Right kidney (tissue), 1 donor: ENCODE results near the gene REXO4.
"Not testable (repeated sequence)": the region's sequence is repeated elsewhere in the genome, so short reads cannot be mapped to it uniquely, and the experiment has no call there.

Source experiments
- DNase-seq: peaks from one replicate; pipeline ENCODE4 v3.0.0-alpha.2; 2016

The REXO4 gene

DNA sequence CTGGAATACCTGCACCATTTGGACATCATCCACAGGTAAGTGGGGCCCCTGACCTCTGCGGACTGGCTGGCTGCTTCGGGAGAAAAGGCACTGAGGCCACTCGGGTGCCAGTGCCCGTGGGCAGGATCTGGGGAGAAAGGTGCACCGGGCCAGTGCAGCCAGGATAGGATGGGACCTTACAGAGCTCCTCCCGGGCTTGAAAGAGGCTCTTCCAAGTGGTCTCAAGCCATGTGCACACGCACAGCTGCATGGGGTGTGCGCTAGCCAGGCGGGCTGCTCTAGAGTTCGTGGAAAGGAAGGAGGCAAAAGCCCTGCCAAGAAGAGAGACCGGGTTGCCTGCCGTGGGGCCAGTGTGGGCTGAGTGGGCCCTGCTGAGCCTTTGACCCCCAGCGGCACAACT is 28.2 kb downstream of the REXO4 start:
- DNase-seq: no peak

DNA sequence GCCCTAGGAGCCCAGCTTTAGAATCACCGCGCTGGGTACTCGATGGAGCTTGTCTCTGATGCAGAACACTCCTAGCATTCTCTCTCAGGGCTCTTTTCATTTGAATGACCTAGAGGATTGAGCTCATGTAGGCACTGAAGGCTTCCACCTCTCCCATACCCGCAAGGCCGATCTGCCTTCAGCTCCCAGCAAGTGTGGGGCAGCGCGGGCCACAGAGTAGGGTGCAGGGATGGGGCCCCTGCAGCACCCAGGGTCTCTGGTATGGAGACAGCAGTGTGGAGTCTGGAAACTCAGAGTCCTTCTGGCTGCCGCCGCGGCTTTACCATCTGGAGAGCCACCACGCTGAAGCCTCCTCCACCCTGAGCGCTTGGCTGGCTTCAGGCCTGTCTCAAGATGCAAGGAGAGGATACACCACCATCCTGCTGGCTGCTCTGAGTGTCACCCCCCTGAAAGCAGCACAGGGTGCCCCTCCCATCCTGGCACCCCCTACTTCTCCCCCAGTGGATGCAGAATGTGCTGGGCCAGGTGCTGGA is 28.7 kb downstream of the REXO4 start:
- no peak for DNase-seq

DNA sequence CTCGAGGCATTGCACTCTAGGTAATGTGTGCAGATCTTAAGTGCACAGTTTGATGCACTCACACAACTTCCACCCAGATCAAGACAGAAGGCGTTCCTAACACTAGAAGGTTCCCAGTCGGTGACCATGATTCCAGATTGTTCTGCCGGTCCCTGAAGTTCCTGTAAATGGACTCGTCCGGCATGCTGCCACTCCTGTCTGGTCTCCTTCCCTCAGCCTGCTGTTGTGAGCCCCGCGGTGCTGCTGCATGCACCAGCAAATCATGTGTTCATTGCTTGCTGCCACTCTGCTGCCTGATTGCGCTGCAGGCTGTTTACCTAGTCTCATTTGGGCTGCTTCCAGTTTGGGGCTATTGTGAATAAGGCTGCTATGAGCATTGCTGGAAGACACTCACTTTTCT is 30.1 kb downstream of the REXO4 start:
- no peak for DNase-seq

DNA sequence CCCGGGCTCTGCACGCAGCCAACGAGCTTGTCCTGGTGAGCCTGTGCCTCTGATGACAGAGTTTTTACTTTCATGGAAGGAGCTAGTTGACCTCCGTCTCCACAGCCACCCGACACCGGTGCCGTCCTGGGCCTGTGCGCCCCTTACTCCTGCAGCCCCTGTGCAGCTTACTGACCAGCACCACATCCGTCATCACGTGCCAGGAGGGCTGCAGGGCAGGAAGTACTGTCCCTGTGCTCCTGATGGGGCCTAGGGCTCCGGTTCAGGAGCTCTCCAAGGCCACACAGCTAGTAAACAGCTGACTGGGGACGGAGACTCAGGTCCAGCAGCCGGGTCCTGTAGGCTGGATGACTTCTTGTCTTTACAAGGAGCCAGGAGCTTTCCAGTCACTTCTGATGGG is 31.5 kb downstream of the REXO4 start:
- no peak for DNase-seq

DNA sequence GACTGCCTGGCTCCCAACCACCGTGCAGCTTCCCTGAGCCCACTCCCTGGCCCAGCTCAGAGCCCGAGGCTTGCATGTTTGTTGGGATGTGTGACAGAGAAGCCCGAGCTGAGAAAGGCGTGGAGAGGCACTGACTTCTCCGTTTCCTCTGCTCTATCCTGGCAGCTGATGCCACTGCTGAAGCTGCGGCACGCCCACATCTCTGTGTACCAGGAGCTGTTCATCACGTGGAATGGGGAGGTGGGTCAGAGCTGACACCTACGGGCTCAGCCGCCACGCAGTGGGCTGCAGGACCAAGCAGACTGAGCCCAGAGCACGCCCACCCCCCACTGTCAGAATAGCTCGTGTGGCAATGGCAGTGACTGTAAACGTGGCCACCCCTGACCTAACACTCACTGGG is 32.4 kb downstream of the REXO4 start:
- no peak for DNase-seq

DNA sequence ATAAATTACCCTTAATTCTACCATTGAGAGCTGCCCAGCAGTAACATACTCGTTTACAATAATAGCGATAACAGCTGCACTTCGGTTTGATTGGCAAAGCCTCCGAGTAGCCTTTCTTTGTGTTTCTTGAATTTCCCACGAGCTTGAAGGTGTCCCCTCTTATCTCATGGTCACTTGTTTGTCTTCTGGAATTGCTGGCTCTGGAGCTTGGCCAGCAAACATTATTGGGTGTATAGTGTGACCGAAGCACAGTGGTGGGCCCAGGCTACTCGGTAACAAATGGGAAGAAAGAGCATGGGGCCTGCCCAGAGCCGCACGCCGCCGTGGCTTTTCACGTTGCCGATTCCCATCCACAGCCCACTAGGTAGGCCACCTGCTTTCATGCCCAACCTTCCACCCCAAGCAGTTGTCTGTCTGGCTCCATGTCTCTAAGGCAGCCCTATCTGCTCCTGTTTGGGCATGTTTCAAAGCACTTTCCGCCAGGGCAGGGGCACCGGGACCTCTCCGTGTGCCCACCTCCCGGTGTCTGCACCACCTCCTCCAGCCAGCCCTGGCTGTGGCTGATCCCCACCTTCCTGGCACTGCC is 33.0 kb downstream of the REXO4 start:
- no peak for DNase-seq

DNA sequence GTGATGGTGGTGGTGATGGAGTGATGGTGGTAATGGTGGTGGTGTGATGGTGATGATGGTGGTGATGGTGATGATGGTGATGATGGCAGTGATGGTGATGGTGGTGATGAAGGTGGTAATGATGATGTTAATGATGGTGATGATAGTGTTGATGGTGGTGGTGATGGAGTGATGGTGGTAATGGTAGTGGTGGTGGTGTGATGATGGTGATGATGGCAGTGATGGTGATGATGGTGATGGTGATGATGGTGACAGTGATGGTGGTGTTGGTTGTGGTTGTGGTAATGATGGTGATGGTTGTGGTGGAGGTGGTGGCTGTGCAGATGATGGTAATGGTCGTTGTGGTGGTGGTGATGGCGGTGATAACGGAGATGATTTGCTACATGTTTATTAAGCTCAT is 34.4 kb downstream of the REXO4 start:
- no peak for DNase-seq

DNA sequence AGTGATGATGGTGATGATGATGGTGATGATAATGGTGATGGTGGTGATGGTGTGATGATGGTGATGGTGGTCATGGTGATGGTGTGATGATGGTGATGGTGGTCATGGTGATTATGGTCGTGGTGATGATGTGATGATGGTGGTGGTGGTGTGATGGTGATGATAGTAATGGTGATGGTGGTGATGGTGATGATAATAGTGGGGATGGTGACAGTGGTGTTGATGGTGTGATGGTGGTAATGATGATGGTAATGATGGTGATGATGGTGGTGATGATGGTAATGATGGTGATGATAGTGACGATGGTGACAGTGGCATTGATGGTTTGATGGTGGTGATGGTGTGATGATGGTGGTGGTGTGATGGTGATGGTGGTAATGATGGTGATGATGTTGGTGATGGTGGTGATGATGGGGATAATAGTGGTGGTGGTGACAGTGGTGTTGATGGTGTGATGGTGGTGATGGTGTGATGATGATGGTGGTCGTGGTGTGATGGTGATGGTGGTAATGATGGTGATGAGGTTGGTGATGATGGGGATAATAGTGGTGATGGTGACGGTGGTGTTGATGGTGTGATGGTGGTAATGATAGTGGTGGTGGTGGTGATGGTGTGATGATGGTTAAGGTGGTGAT is 35.2 kb downstream of the REXO4 start:
- DNase-seq: no peak

DNA sequence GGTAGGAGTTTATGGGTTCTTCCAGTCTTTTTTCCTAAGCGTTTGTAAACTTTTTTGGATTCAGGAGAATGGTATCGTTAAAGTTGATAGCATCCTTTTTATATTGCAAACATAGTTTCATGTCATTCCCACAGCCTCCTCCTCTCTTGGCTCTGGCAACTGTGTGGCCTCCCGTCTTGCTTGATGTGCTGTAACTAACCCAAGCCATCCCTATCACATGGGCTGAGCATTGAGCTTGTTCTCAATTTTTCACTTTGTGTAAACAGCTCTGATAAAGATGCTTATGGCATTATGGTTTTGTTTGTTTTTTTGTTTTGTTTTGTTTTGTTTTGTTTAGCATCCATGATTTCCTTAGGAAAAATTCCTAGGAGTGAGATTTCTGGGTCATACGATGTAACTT is 37.1 kb downstream of the REXO4 start:
- no peak for DNase-seq

DNA sequence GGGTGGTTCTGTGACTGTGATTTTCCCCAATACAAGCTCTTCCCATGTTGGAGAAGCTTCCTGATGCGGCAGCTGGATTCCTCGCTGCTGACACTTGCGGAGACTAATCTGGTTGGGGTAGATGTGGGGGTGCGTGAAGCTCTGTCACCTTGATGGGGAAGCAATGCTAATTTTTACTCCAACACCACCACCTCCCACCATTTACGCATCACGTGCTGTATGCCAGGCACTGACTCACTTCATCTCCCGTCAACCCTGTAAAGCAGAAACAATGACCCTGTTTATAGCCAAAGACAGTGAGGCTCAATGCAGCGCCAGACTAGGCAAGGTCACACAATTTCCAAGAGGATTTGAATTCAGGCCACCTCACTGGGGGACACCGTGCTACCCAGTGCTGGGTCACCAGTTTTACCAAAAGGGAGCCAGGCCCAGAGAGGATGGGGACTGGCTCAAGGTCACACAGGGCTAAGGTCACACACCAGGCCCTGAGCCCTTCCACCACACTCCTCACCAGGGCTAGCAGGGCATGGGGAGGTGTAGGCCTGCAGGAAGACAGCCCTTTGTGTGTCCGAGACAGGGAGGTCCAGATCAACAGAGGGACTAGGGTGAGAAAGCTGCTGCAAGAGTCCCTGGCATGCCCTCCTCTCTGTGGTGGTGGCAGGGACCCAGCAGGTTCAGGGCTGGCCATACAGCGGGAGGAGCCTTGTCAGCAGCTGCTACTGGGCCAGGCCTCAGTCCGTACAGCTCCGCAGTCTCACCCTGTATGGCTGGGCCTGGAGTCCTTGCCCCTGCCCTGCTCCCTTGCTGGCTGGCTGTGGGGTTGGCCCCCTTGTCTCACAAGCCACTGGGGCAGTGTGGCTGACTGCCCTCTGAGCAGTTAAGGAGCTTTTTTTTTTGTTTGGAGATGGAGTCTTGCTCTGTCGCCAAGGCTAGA is 38.4 kb downstream of the REXO4 start:
- no peak for DNase-seq

DNA sequence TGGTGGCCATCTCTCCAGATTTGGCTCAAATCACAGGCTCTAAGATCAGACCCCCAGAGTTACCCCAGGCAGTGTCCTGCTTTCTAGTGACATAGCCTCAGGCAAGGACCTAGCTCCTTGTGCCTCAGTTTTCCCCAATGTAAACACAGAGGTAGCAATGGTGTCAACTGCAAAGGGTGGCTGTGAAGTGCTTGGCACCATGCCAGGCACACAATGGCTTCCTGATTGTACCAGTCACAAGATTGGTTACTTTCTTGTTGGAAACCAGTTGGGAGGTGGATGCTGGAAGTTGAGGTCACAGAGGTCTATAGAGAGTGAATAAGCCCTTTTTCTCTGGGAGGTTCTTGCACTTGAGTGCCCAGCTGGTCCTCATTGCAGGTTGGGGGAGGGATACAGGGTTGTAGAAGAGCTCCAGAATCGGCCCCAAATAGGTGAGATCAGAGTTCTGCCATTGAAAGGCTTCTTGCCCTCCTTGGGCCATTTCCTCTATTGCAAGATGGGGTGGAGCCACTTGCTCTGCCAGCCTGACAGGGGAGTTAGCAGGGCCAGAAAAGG is 39.3 kb downstream of the REXO4 start:
- DNase-seq: no peak

DNA sequence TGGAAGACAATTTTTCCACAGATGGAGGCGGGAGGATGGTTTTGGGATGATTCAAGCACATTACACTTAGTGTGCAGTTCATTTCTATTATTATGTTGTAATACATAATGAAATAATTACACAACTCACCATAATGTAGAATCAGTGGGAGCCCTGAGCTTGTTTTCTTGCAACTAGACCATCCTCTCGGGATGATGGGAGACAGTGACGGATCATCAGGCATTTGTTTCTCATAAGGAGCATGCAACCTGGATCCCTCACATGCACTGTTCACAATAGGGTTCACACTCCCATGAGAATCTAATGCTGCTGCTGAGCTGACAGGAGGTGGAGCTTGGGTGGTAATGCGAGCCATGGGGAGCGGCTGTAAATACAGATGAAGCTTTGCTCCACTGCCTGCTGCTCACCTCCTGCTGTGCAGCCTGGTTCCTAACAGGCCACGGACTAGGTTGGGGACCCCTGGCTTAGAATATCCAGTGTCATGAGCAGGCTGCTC is 40.0 kb downstream of the REXO4 start:
- DNase-seq: no peak

DNA sequence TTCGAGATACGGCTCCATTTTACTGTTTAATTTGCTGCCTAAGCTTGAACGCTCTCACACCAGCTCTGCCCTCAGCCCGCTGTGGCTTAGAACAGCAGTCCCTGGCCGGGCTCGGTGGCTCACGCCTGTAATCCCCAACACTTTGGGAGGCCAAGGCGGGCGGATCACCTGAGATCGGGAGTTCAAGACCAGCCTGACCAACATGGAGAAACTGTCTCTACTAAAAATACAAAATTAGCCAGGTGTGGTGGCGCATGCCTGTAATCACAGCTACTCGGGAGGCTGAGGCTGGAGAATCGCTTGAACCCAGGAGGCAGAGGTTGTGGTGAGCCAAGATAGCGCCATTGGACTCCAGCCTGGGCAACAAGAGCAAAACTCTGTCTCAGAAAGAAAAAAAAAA is 40.5 kb downstream of the REXO4 start:
- not testable (repeated sequence) for DNase-seq

DNA sequence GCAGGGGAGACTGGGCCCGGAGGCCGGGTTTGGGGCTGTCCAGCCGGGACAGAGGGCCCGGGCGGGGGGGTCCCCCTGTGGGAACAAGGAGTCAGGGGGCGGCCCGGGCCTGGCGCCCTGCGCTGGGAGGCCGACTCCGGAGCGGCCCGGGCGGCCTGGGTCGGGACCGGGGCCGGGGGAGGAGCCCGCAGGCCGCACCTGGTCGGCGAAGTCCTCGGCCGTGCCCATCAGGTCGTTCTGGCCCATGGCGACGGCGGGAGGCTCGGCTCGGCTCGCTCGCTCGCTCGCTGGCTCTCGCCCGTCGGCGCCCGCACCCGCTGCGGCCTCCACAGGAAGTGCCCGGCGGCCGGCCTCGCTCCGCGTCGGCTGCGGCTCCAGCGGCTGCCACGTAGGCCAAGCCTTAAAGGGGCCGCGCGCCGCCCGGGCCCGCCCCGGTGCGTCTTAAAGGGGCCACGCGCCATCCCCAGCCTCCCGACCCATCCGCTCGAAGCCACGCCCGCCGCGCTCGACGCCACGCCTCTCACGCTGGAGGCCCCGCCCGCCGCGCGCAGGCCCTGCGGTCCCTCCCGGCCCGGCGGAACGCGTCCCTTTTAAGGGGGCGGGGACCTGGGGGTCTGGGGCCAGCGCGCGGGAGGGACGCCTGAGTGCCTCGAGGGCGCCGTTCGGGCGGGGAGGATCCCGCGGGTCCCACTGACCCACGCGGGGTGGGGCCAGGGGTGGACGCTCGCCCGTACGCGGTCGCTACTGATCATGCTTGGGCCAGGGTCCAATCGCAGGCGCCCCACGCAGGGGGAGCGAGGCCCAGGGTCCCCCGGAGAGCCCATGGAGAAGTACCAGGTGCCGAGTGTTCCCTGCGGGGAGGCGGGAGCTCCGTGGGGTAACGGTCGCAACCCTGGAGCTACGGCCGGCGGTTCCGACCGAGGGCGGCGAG is 41.8 kb downstream of the REXO4 start, which contains the start of the genes STKLD1 and SURF4:
Gene STKLD1 (plus strand): TSS at position 643 of the 931 bp plus-strand sequence. CDS start 108 bp downstream, at position 751.
Gene SURF4 (minus strand): TSS at position 337 of the 931 bp plus-strand sequence. CDS start 91 bp downstream, at position 246.
- DNase-seq: peak; percentile 94

DNA sequence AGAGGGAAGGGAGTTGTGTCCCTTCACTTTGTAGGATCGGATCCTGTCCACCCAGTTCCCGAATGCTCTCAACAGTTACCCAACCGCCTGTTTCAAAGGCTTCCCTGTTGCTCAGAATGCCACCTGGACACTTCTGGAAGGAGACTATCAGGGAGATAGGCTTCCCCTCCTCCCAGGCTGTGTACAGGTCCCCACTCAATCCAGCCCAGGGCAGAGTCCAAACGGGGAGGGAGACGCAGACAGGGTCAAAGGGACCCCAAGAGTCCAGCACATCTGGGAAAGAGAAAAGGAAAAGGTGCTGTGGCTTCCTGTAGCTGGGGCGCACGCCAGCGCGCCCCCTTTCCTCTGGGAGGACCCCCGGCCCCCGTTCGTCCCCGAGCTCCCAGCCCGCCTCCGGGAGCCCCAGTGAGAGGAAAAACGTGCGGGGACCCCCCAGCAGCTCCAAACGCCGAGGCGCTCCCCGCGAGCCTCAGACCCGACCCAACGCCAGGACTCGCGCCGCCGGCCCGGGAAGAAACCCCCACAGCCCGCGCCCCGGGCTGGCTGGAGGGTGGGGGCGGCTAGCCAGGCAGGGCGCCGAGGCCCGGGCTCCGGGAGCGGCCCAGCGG is 42.6 kb downstream of the REXO4 start:
- DNase-seq: peak; percentile 72

DNA sequence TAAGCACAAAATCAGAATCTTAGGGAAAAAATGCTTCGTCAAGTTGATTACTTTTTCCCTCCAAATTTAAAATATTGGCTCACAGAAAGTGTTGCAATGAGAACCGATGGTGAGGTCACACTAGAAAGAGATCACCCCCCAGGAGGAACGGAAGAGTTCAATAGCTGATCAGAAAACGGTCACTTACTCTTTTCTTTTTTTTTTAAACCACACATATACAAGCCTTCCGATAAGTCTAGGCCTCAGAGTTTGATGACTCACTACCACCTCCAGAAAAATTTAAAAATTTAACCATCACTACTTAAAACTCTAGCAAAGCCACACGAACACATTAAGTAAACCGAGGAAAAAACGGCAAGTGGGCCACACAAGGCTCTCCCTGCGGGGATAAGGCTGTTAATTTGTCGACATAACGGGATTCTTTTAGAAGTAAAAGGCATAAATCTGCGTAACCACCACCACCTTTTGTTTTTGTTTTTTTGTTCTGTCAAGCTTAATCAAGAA is 43.1 kb downstream of the REXO4 start:
- no peak for DNase-seq

DNA sequence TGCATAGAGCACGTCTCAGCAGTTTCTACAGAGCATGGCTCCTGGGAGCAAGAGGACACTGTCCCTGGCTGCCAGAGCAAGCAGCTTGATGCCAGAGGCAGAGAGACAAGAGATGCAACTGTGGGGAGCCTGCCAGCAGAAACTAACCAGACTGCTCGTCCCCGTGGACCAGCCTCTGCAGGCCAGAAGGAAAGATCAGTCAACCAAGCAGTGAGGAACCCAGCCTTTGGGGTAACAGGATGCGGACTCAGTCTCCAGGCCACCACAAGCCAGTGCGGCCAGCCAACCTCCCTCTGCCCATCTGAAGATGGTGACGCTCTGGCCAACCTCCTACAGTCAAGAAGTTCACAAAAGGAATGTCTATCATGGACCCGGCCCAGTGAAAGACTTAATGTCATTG is 45.7 kb downstream of the REXO4 start:
- DNase-seq: no peak

DNA sequence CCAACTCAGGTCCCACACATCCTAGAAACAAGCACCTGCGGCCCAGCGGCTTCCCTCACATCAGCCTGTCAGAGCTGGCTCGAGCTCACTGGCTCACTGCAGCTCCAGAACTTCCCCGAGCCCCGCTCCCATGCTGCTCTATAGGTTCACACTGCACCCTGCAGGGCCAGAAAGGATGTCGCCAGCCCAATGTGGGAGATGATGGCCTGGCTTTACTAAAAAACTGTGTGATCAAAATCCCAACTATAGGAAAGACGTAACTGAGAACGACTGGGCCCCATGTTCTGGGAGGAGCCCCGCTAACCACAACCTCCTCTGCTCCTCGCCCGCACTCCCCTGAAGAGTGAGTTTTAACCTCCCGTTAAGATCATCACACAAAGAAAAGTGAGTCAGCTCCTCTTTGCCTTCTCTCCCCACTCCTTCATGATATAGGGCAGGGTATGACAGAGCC is 46.5 kb downstream of the REXO4 start:
- DNase-seq: no peak

DNA sequence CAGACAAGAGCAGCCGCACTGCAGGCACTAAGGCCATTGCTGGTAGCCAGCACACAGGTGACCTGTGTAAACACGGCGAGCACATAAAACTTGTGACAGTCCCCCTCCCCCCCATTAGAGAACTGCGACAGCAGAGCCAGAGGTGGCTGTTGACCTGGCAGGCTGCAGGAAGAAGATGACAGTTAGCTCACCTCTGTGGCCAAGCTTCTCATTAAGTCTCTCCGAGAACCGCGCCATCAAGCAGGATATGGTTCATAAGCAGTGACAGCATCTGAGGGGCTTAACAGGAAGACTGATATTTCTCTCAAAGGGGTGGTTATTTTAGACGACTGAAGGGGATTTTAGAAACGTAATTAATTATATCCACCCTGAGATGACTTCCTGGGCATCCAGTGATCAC is 47.1 kb downstream of the REXO4 start:
- no peak for DNase-seq

DNA sequence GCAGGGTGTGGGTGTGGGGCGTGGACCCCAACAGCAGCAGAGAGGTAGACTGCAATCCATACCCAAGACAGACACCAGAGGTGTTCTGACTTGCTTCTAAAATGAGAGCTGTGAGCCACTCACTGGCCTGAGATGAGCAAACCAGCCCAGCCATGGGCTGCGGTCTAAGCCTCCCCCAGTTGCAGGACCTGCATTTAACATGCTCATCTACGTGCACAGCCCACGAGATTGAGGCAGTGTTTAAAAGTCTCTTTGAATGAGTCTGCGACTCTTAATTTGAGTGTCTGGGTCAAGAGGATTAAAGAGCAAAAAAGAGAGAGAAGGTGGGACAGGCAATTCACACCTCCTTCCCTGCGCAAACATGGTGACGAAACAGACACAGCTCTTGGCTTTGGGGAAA is 47.9 kb downstream of the REXO4 start:
- DNase-seq: no peak

DNA sequence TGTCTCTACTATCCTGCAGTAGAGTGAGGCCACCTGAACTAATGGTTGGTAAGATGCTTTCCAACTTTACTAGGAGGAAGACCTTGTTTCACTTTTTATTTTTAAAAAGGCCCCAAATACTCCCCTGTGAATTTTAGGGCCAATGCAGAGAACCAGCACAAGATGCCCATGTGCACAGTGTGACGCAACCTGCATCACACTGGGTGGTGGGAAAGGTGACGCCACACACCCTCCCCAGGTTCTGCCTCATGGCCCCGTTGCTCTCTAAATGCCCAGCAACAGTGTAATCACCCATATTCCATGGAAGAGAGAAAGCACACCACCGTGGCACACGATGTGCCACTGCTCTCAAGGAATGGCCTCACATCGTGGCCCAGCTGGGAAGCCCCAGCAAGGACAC is 48.4 kb downstream of the REXO4 start:
- no peak for DNase-seq
